Measurements from ENCODE around the gene FGF9.

GRCh38 chr13:21733475-21734263 is 62.8 kb downstream of the FGF9 start:
- TF ChIP-seq CTCF (IDR thresholded peaks at IDR 0.05; ENCODE audit: insufficient read depth, low read length), result no peak
- TF ChIP-seq REST (IDR thresholded peaks at IDR 0.05; ENCODE audit: insufficient replicate concordance, low read depth), result no peak
- no peak for TF ChIP-seq SPI1 (IDR thresholded peaks at IDR 0.05; ENCODE audit: borderline replicate concordance, low read depth)
- TF ChIP-seq POLR2AphosphoS5 (IDR thresholded peaks at IDR 0.05; ENCODE audit: low read depth), result no peak
- no peak for TF ChIP-seq GABPA (IDR thresholded peaks at IDR 0.05; ENCODE audit: low read depth)

All from HL-60 (cell line).